Measurements from ENCODE around the gene NGEF. TPM values are rescaled to one million over a fixed set of nuclear protein-coding genes. Genes with fewer than 3 reads are reported as not detected.

The NGEF gene
- total and polyA plus RNA-seq, 9 of the 15 experiments (the other 6 are each of a cell fraction or from before 2014, with no cell fraction given) = 0.07 to 0.17 (median 0.09) TPM; not detected in 6

GRCh38 chr2:232937278-232937906, 75.7 kb downstream of the NGEF start (continued):
- peak; percentile 48; the same call in 1 of the 2 replicates for TF ChIP-seq TFAP4 (CRISPR knock-in tag; IDR thresholded peaks at IDR 0.05; ENCODE audit: borderline replicate concordance)
- TF ChIP-seq MEIS2 (IDR thresholded peaks at IDR 0.05; ENCODE audit: partially characterized antibody) = peak; percentile 34
- 0 out of 2 replicates have a peak, but pooled peaks have one; percentile 32 for TF ChIP-seq ZNF316 (IDR thresholded peaks at IDR 0.05)
- no peak for TF ChIP-seq SIN3B (IDR thresholded peaks at IDR 0.05; ENCODE audit: low read depth)
- peak; percentile 69; the same call in 1 of the 2 replicates for TF ChIP-seq MAFF (IDR thresholded peaks at IDR 0.05; ENCODE audit: low read length)
- TF ChIP-seq ZMIZ1 (IDR thresholded peaks at IDR 0.05; ENCODE audit: low read depth in 2 of 2, low read length in 2 of 2) = peak in 1 of 2 experiments; percentile 50; a peak in 2 of 4 replicates
- peak; percentile 61 for TF ChIP-seq CBFA2T2 (conservative IDR thresholded peaks at IDR 0.05)
- TF ChIP-seq FOSL1 (tag; conservative IDR thresholded peaks at IDR 0.05) = peak; percentile 75
- TF ChIP-seq ZNF311 (CRISPR knock-in tag; IDR thresholded peaks at IDR 0.05) = no peak
- TF ChIP-seq BRD4 (IDR thresholded peaks at IDR 0.05) = no peak
- TF ChIP-seq CREM (IDR thresholded peaks at IDR 0.05; ENCODE audit: low read depth) = 0 out of 2 replicates have a peak, but pooled peaks have one; percentile 5
- no peak for TF ChIP-seq SETDB1 (IDR thresholded peaks at IDR 0.05; ENCODE audit: low read length)
- TF ChIP-seq CBFA2T3 (IDR thresholded peaks at IDR 0.05) = peak; percentile 79
- 0 out of 2 replicates have a peak, but pooled peaks have one; percentile 19 for TF ChIP-seq ARID3A (IDR thresholded peaks at IDR 0.05; ENCODE audit: borderline replicate concordance, low read depth, low read length)
- peak; percentile 83 for TF ChIP-seq MAFG (tag; conservative IDR thresholded peaks at IDR 0.05)
- TF ChIP-seq MXD1 (CRISPR knock-in tag; IDR thresholded peaks at IDR 0.05; ENCODE audit: borderline replicate concordance, poor library complexity, severe bottlenecking) = no peak
- peak; percentile 65; the same call in 1 of the 2 replicates for TF ChIP-seq C11orf30 (IDR thresholded peaks at IDR 0.05; ENCODE audit: low read depth)
- peak; percentile 50; the same call in 1 of the 2 replicates for TF ChIP-seq ATF3 (IDR thresholded peaks at IDR 0.05)
- TF ChIP-seq ATF3 (CRISPR knock-in tag; conservative IDR thresholded peaks at IDR 0.05) = no peak
- no peak for TF ChIP-seq SRSF3 (IDR thresholded peaks at IDR 0.05; ENCODE audit: insufficient read depth, low read length)
- peak; percentile 31; the same call in 1 of the 2 replicates for TF ChIP-seq TAL1 (IDR thresholded peaks at IDR 0.05)
- peak; percentile 88 for TF ChIP-seq CEBPB (tag; IDR thresholded peaks at IDR 0.05)

All from K562 (cell line).